ENCODE data around the gene FBXL17. TPM values are rescaled to one million over a fixed set of nuclear protein-coding genes. Genes with fewer than 3 reads are reported as not detected.

FBXL17 gene
- polyA plus RNA-seq, 1 of the 3 experiments (the other 2 are of a cell fraction): 4.4 TPM

GRCh38 chr5:107952450-107952849 lies 429.4 kb downstream of the FBXL17 start:
- no peaks in the 10 kb centered on the region for H3F3A ChIP-seq (replicated peaks; ENCODE audit: insufficient read depth)
- H3K79me2 ChIP-seq (ENCODE audit: insufficient read depth): no peaks in the 10 kb centered on the region
- H4K20me1 ChIP-seq (ENCODE audit: insufficient read depth): no peaks in the 10 kb centered on the region
- ChIA-PET POLR2A (no interaction called here), CTCF (no interaction called here)
- H3K4me1 ChIP-seq (ENCODE audit: control insufficient read depth in 1 of 2, insufficient read depth in 2 of 2, low read depth in 1 of 2, low read length in 1 of 2): peaks cover 0 to 12% of the 10 kb centered on the region in 2 experiments; a peak in 2 of 4 replicates
- TF ChIP-seq NFIC (IDR thresholded peaks at IDR 0.05; ENCODE audit: borderline replicate concordance): 0 out of 2 replicates have a peak, but pooled peaks have one; percentile 13
- no peak for TF ChIP-seq MXI1 (IDR thresholded peaks at IDR 0.05; ENCODE audit: low read depth, low read length)
- no peak overlapping the region for H3K9ac ChIP-seq
- H3K4me3 ChIP-seq (ENCODE audit: low read depth in 2 of 2, low read length in 1 of 2): no peak overlapping the region
- H2AFZ ChIP-seq (ENCODE audit: low read depth): no peak overlapping the region
- peak overlapping the region in 1 of 2 experiments; percentile 16; a peak in 2 of 4 replicates for H3K27ac ChIP-seq (ENCODE audit: low read depth in 2 of 2, low read length in 1 of 2)
- no peak for DNase-seq
- no peaks in the 10 kb centered on the region for H3K9me2 ChIP-seq
- no peaks in the 10 kb centered on the region for H3K36me3 ChIP-seq (replicated peaks in 1 of 2; ENCODE audit: control insufficient read depth in 1 of 2, insufficient read depth in 2 of 2, low read length in 1 of 2)
- H3K9me3 ChIP-seq: no peaks in the 10 kb centered on the region
- no peak overlapping the region for H3K4me2 ChIP-seq
- no peaks in the 10 kb centered on the region for H3K27me3 ChIP-seq (ENCODE audit: insufficient read depth)
- 90% methylated on average over 4 of the region's 4 CpGs for WGBS (ENCODE audit: low lambda C conversion rate)

GRCh38 chr5:107951309-107951708 lies 430.6 kb downstream of the FBXL17 start:
- peak; percentile 9 for DNase-seq
- Histone ChIP-seq H4K20me1 (ENCODE audit: insufficient read depth) (no peaks in the 10 kb centered on the region), H3K79me2 (ENCODE audit: insufficient read depth) (no peaks in the 10 kb centered on the region), H3F3A (replicated peaks; ENCODE audit: insufficient read depth) (no peaks in the 10 kb centered on the region), H3K4me2 (no peak overlapping the region), H3K27ac (ENCODE audit: low read depth in 2 of 2, low read length in 1 of 2) (peak overlapping the region in 1 of 2 experiments; percentile 90; a peak in 2 of 4 replicates), H3K9me2 (no peaks in the 10 kb centered on the region), H3K36me3 (replicated peaks in 1 of 2; ENCODE audit: control insufficient read depth in 1 of 2, insufficient read depth in 2 of 2, low read length in 1 of 2) (no peaks in the 10 kb centered on the region), H3K9ac (no peak overlapping the region), H3K4me3 (ENCODE audit: low read depth in 2 of 2, low read length in 1 of 2) (no peak overlapping the region), H3K4me1 (ENCODE audit: control insufficient read depth in 1 of 2, insufficient read depth in 2 of 2, low read depth in 1 of 2, low read length in 1 of 2) (peaks cover 0 to 12% of the 10 kb centered on the region in 2 experiments; a peak in 2 of 4 replicates), H3K27me3 (ENCODE audit: insufficient read depth) (no peaks in the 10 kb centered on the region), H3K9me3 (no peaks in the 10 kb centered on the region), H2AFZ (ENCODE audit: low read depth) (no peak overlapping the region)
- ChIA-PET POLR2A (no interaction called here), CTCF (interaction anchor here (0.6 kb wide), 1 partner anchor 68 kb away, joined by 3 read pairs; no protein-coding TSS in a partner anchor)
- WGBS (ENCODE audit: low lambda C conversion rate): 78% methylated on average over 3 of the region's 3 CpGs
- TF ChIP-seq MXI1 (IDR thresholded peaks at IDR 0.05; ENCODE audit: low read depth, low read length) (0 out of 2 replicates have a peak, but pooled peaks have one; percentile 18), RFX5 (IDR thresholded peaks at IDR 0.05; ENCODE audit: low read length) (no peak), GATA2 (CRISPR knock-in tag; IDR thresholded peaks at IDR 0.05) (peak; percentile 60), RCOR1 (IDR thresholded peaks at IDR 0.05; ENCODE audit: low read length) (0 out of 2 replicates have a peak, but pooled peaks have one; percentile 15)
- TF ChIP-seq, protein P1, sequence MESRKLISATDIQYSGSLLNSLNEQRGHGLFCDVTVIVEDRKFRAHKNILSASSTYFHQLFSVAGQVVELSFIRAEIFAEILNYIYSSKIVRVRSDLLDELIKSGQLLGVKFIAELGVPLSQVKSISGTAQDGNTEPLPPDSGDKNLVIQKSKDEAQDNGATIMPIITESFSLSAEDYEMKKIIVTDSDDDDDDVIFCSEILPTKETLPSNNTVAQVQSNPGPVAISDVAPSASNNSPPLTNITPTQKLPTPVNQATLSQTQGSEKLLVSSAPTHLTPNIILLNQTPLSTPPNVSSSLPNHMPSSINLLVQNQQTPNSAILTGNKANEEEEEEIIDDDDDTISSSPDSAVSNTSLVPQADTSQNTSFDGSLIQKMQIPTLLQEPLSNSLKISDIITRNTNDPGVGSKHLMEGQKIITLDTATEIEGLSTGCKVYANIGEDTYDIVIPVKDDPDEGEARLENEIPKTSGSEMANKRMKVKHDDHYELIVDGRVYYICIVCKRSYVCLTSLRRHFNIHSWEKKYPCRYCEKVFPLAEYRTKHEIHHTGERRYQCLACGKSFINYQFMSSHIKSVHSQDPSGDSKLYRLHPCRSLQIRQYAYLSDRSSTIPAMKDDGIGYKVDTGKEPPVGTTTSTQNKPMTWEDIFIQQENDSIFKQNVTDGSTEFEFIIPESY (IDR thresholded peaks at IDR 0.05; ENCODE audit: borderline replicate concordance, low read depth): no peak

GRCh38 chr5:107950776-107951175 lies 431.1 kb downstream of the FBXL17 start:
- Histone ChIP-seq H2AFZ (ENCODE audit: low read depth) (no peak overlapping the region), H4K20me1 (ENCODE audit: insufficient read depth) (no peaks in the 10 kb centered on the region), H3K9me2 (no peaks in the 10 kb centered on the region), H3K9me3 (no peaks in the 10 kb centered on the region), H3F3A (replicated peaks; ENCODE audit: insufficient read depth) (no peaks in the 10 kb centered on the region), H3K9ac (no peak overlapping the region), H3K4me1 (ENCODE audit: control insufficient read depth in 1 of 2, insufficient read depth in 2 of 2, low read depth in 1 of 2, low read length in 1 of 2) (peaks cover 0 to 12% of the 10 kb centered on the region in 2 experiments; a peak in 2 of 4 replicates), H3K4me2 (no peak overlapping the region), H3K79me2 (ENCODE audit: insufficient read depth) (no peaks in the 10 kb centered on the region), H3K36me3 (replicated peaks in 1 of 2; ENCODE audit: control insufficient read depth in 1 of 2, insufficient read depth in 2 of 2, low read length in 1 of 2) (no peaks in the 10 kb centered on the region), H3K27me3 (ENCODE audit: insufficient read depth) (no peaks in the 10 kb centered on the region), H3K4me3 (ENCODE audit: low read depth in 2 of 2, low read length in 1 of 2) (no peak overlapping the region), H3K27ac (ENCODE audit: low read depth in 2 of 2, low read length in 1 of 2) (peak overlapping the region in 1 of 2 experiments; percentile 90; a peak in 2 of 4 replicates)
- TF ChIP-seq CTCF (IDR thresholded peaks at IDR 0.05) (no peak), RCOR1 (IDR thresholded peaks at IDR 0.05; ENCODE audit: low read length) (peak; percentile 70; the same call in 1 of the 2 replicates), EP300 (IDR thresholded peaks at IDR 0.05; ENCODE audit: borderline replicate concordance in 1 of 2, low read depth in 1 of 2, low read length in 1 of 2) (peak in 1 of 2 experiments; percentile 82; a peak in 2 of 4 replicates), RAD21 (IDR thresholded peaks at IDR 0.05; ENCODE audit: low read length) (peak; percentile 15; the same call in 1 of the 2 replicates), GATA2 (CRISPR knock-in tag; IDR thresholded peaks at IDR 0.05) (peak; percentile 51), CHD2 (IDR thresholded peaks at IDR 0.05; ENCODE audit: low read length, partially characterized antibody) (peak; percentile 69)
- DNase-seq: peak; percentile 37
- POLR2A ChIA-PET: no interaction called here
- CTCF ChIA-PET: interaction anchor here (0.6 kb wide), 1 partner anchor 69 kb away, joined by 3 read pairs; no protein-coding TSS in a partner anchor
- 70% methylated on average over 5 of the region's 5 CpGs for WGBS (ENCODE audit: low lambda C conversion rate)

Measured in SK-N-SH (cell line).